Kidney glomerular epithelial cell (primary cell): ENCODE data around the gene MYO18B.

Experiments used
- DNase-seq: peaks from one replicate; lab custom pipeline; 2025; lab: John Stamatoyannopoulos, UW

Gene MYO18B

DNA sequence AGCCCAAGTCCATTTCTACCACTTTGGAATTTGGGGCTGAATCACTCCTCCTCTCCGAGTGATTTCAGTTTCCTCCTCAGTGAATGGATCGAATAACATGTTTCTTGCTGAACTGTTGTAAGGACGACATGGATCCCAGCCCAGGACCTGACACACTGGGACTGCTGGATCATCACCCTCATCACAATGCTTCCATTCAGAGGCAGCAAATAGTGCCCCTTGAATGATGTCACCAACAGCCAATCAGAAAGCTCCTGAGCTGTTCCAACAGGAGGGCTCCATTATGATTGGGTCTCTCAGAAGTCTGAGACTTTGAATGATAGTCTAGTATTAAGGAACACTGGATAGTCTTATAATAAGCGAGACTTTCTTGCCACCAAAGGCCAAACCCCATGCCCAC is 158.9 kb downstream of the MYO18B start:
- DNase-seq = no peak

GRCh38 chr22:25902402-25902801 is 160.4 kb downstream of the MYO18B start:
- no peak for DNase-seq

DNA sequence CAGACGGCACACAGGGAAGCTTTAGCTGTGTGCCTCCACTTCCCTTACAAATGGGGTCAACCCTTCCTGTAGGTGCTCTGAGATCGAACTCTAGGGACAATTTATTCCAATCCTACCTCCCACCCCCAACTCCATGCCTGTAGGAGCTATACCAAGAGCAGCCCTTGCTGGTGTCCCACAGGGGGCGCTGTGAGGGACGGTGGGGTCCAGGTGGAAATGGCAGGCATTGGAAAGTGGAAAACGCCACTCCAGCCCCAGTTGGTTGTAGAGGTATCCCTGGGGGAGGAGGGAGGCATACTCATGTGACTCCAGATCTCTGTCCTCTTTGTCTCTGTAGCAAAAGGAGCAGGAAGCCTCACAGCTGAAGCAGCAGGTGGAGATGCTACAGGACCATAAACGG is 161.3 kb downstream of the MYO18B start:
- DNase-seq = no peak

DNA sequence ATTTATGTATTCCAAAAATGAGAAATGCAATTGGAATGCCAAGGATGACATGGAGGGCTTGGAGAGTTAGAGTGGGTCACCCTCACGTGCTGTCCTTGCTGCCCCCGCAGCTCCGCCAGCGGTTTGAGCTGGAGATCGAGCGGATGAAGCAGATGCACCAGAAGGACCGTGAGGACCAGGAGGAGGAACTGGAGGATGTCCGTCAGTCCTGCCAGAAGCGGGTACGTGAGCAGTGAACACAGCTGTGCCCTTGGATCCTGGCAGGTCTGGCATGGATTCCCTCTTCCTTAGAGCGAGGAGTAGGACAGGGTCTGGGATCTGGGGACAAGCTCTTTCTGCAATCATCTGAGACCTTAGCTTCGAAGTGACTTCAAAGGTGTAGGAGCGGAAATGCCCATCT is 166.2 kb downstream of the MYO18B start:
- DNase-seq = no peak

DNA sequence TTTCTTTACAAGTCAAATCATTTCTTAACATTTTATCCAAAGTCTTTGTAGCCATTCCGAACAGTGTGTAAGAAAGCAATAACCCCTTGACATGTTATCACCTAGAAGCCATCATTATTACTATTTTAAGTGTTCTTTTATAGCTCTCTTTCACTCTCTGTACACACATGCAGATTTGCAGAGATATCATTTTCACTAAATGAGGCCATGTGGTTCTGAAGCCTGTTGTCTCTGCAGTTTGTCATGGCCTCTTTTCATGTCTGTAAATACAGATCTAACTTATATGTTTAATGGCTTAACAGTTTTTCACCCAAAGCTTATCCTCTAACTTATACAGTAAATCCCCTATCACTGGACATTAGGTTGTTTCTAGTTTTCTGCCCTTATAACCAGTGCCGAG is 166.8 kb downstream of the MYO18B start:
- DNase-seq = no peak

DNA sequence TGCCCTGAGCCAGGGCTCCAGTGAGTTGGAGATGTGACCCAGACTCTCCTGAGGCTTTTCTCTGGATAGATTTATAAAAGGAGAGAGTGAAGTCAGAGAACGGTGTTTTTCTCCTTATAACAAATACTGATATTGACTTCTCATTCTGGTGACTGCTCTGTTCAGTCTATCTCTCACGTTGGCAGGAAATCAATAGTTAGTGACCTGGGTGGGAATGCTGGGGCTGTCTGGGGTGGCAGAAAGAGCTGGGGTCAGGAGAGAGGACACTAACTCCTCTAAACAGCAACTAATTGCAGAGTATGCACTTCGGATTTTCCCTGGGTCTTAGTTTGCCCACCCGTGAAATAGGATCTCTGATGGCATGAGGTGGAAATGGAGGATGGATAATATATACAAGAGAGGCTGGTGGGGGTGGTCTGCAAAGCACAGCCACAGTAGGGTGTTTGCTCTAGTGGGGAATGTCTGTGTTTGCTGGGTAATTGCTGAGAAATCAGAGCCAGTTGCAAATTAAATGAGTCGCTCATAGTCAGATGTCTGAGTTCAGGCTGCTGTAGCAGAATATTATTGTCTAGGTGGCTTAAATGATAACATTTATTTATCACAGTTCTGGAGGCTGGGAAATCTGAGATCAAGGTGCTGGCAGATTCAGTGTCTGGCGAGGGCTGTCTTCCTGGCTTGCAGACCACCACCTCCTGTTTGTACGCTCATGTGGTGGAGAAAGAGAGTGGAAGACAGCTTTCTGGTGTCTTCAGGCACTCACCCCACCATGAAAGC is 167.8 kb downstream of the MYO18B start:
- no peak for DNase-seq

GRCh38 chr22:25911243-25911972 is 169.4 kb downstream of the MYO18B start:
- DNase-seq = no peak

DNA sequence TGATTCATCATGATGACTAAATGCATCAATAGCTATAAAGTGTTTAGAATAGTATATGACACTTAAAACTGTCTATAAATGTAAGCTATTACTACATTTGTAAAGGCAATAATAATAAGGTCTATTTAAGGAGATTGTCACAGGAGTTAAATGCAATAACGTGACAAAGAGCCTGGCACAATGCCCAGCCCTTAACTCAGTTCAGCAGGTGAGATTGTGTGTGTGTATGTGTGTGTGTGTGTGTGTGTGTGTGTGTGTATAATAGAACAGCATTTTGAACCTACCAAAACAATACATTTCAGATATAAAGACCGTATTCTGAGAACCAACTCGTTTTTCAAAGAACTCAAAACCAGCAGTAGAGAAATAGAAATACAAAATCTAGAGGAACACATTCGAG is 177.5 kb downstream of the MYO18B start:
- no peak for DNase-seq

DNA sequence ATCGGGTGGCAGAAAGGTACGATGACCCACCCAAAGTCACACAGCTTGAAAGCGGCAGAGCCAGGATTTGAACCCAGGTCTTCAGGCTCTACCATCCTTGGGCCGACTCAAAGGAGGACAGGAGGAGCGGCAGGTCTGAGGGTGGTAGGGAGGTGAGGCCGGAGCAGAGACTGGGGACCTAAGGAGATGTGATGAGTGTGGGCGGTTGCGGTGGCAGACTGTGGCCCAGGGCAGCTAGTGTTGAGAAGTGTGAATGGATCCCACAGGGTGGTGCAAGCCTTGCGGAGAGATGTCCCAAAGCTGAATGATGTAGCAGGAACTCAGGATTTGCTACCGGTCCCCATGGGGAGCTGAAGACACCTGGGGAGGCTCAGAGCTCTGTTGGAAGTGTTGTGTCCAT is 180.2 kb downstream of the MYO18B start:
- no peak for DNase-seq

- no peak for DNase-seq
Observed at GRCh38 chr22:25923914-25924313, 181.9 kb downstream of the MYO18B start.

- DNase-seq = no peak
Observed at GRCh38 chr22:25928038-25928437, 186.1 kb downstream of the MYO18B start.

- DNase-seq = no peak
Observed at GRCh38 chr22:25929321-25929878, 187.4 kb downstream of the MYO18B start.

GRCh38 chr22:25930083-25930482 is 188.1 kb downstream of the MYO18B start:
- no peak for DNase-seq

DNA sequence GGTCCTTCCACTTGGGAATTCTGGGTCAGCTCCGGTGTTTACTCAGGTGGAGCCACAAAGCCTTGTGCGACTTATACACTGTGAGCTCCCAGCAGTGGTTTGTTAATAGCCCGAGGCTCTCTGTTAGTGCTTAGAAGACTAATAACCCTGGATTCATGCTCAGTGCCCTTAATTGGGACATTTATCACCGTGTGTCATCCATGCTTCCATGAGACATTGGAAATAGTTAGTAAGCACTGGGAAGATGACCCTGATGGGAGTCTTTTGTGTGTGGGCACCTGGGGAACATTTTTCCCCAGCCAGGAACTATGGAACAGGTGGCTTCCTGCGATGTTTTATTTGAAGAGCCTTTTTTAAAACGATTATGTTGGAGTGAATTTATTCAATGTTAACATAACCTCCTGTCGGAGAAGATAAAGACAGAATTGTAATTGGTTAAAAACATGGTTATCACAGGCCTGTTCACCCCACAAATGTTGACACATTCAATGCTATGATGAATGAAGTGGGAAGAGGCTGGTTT is 188.9 kb downstream of the MYO18B start:
- DNase-seq = no peak

GRCh38 chr22:25933158-25933788 is 191.3 kb downstream of the MYO18B start:
- DNase-seq = no peak

- DNase-seq = no peak
Observed at GRCh38 chr22:25935266-25936058, 193.5 kb downstream of the MYO18B start.

DNA sequence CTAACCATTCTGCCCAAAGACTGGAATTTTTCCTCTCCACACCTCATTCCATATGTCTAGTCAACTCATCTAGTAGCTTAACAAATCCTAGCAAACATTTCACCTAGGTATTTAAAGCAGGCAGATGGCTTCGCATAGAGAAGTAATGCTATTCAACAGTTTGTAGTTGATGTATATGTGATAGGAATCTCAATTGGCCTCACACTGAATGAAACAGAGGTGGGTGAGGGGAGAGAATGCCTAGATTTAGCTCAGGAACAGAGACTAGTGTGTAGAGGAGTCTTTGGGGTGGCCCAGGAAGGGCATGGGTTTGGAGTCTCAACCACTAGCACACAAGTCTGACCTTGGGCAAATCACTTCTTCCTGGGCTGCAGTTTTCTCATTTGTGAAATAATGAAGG is 196.2 kb downstream of the MYO18B start:
- DNase-seq = no peak

- DNase-seq = no peak
Observed at GRCh38 chr22:25939384-25939783, 197.4 kb downstream of the MYO18B start.

DNA sequence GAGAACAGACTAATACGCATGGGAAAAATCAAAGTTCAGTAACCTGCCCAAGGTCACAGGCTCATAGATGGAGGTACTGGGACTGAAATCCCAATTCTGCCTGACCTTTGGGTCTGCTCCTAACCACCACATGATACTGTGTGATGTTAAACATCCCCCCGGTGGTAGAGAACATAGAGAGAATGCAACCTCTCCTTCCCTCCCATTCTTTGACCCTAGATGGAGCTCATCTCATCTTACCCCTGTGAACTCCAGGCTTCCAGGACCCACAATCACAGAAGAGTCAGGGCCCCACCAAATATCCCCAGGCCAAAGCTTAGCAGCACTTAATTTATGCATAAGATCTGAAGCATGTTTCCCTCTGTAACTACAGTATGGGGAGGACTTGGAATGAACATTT is 198.5 kb downstream of the MYO18B start:
- DNase-seq = no peak

DNA sequence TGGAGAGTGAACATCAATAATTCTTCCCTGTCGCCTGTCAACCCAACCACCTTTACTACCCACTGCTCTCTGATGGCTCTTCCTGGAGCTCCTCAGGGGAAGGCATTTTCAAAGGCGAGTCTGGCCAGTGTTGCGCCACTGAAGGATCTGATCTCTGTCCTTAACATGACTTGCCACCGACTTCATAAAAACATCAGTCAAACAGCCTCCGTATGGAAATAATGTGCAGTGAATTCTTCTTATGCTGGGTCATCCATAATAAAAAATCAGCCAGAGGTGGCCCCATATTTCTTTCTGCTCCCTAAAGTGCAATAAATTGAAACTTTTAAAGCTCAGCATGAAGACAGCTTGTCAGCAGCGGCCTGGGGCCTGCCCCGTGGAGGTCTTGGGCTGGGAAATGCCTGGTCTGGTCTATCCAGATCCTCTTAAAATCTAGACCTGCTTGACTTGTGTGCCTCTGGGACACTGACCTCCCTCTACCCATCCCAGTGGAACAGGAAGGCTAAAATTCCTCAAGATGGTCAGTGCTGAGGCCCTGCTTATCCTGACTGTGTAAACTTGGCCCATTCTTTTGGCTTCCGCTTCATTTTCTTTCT is 199.5 kb downstream of the MYO18B start:
- DNase-seq = no peak

DNA sequence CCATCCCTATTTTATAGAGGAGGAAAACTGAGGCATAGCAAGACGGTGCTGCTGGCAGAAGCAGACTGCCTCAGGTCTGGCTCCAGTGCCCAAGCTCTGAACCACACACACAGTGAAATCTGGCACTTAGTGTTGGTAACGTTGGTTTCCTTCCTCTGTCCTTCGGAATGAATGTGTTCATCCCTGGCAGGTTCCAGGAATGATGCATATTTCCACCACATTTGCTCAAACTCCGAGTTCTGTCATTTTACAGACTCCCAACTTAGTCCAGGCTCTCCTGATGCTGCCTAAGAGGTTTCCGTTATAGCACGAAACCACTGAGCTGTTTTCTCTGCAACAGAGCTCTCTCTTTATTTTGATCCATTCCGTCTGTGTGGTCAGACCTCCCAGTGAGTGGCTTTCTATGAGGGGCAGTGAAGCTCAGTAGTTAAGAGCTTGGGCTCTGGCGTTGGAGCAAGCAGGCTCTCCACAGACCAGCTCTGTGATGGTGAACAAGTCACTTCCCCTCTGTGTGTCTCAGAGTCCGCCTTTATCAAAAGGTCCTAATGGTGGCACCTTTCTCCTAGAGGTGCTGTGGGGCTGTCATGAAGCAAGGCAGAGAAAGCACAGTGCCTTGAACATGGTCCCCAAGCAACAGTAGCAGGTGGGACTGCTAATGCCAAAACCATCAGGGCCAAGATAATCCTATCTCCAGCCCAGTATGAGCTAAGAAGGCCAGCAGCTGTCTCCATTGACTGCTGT is 200.3 kb downstream of the MYO18B start:
- DNase-seq = no peak
